GM21717 (cell line): Measurements from ENCODE around the gene SHISA5.

Source experiments
- ATAC-seq: cut with Tn5 transposase; IDR thresholded peaks from one replicate; pipeline ENCODE4 v1.9.1; 2021; ENCODE audit warnings: mild to moderate bottlenecking, moderate library complexity; ENCODE audit not compliant: unreplicated experiment

Gene SHISA5

DNA sequence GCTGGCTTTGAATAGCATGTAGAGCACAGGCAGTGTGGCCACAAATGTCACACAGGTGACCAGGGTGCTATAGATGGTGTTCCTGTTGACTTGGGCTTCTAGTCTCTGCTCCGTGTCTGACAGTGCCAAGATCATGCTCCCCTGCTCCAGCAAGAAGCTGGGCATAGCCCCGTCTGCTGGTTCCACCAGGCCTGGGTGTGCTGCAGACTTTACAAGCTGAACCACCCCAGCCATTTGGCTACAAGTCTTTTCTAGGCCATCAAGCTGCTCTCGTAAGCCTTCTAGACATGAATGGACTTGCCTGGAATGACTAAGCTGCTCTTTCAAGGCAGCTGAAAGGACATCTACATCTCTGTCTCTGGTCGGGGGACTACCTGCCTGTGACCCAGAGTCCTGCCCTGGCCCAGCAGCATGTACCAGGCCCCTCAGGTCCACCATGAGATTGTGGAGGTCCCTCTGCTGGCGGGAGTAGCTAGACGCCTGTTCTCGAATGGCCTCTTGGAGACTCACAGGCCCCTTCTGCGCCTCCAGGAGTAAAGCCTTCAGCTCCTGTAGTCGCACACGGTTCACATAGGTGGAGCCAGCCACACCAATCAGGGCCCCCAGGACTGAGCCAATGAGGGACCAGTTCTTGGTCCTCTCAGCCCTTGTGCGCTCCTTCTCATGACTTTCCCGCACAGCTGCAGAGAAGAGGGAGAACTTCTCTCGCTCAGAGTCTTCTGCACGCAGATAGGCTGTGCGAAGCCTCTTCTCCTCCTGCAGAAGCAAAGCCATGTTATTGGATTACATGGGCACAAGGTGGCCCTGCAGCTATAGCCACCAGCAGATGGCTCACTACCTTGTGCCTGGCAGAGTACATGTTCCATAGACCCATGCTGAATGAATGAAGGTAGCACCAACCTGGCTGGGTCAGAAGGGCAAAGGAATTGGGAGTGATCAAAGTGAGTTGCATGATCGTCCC, 71.3 kb downstream of the SHISA5 start:
- no peak for ATAC-seq

DNA sequence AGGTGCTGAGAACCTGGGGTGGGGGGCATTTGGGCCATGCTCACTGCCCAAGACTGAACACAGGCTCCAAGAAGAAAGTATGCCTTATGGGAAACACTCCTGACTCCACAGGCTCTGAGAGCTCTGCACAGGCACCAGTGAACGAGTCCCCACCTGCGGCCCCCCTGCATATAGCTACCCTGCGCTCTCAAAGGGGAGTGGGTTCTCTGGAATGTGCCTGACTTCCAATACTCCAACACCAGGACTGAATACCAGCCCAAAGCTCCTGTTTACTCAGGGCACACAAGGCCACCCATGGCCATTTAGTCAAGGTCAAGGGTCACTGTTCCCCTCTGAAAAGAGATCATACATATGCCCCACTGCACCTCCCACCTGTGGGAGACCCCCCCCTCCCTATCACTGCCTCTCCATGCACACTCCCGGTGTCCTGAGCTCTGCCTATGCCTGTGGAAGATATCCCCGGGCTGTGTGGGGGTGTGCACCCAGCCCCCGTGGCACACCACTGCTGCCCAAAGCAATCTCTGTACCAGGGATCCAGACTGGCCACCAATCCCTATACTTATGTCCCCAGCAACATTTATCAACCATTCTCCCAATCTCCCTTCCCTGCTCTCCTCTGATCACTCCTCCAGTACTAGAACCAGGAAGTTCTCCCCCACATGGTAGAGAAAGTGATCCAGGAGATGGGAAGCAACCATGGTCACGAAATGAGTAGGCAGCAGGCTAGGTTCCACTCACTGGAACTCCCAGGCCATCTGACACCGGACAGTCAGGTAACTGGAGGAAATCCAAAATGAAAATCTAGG, 72.5 kb downstream of the SHISA5 start:
- ATAC-seq, result no peak

DNA sequence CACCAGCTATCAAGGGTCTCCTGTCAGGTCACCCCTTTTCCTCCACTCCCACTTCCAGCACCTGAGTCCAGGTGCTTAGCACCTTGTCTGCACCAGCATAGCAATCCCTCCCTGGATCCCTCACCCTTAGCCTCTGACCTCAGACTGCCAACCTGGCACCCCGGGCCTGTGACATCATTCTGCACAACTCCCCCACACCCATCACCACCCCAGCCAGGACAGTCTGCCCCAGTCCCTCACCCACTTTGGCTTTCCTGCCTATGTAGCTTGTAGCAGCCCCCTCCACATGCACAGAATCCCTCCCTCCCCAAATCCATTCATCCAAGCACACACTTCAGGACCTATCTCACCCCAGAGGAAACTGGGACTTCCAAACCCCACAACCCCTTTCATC, 73.3 kb downstream of the SHISA5 start:
- no peak for ATAC-seq

DNA sequence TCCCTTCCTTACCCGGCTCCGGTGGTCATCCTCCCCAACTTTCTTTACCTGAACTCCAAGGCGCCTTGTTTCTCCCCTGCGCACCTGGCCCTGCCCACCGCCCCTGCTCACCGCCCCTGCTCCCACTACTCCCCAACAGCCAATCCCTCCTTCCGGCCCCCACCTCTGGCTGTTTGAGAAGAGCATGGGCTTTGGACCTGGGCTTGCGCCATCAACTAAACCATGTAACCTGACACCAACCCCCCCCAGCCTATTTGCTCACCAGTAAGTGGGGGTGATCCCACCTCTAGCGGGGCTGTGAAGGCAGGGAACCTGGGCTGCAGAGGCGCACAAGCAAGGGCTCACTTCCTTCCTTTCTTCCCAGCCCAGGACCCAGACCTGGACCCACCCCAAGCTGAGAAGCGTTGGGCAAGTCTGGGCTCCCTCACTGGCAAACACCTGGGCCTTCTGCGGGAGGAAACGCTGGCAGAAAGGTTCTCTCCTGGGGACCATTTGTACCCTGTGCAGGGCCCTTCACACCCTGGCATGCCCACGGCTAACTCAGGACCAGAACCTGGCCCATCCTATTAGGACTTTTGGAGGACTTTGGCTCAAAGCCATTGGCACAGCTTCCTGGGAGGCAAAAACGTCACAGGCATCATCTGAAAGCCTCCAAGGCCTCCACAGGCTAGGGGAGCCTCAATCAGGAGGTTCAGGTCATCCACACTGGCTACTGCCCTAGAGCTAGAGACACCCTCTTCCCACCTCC, 73.8 kb downstream of the SHISA5 start, which contains the start of gene PLXNB1:
PLXNB1 (minus strand) TSS at position 127 of the 748 bp plus-strand sequence. CDS start 5,475 bp downstream, outside the sequence.
- no peak for ATAC-seq

DNA sequence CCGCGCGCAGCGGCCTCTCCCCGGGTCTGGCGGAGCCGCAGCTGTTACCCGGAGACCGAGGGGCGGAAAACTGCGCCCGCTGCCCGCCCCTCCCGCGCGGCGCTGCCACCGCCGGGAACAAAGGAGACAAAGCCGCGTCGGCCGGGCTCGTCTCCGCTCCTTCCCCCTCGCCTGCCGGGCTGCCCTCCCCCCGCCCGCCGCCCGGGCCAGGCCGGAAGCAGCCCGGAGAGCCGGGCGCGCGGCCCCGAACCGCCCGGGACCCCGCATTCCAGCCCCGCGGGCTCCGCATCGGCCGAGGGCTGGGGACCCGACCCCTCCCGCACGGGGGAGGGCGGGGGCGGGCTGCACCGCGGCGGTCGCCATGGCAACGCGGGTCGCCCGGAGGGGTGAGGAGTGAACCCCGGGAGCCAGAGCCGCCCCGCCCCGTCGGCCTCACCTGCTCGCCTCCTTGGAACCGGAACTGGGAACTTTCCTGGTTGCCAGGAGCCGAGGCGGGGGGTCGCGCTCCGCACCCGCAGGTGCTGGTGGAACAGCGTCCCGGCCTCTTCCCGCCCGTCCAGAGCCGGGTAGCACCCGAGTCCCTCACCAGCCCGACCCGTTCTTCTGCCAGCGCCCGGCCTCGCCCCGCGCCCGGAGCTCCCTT, 74.5 kb downstream of the SHISA5 start:
- no peak for ATAC-seq

DNA sequence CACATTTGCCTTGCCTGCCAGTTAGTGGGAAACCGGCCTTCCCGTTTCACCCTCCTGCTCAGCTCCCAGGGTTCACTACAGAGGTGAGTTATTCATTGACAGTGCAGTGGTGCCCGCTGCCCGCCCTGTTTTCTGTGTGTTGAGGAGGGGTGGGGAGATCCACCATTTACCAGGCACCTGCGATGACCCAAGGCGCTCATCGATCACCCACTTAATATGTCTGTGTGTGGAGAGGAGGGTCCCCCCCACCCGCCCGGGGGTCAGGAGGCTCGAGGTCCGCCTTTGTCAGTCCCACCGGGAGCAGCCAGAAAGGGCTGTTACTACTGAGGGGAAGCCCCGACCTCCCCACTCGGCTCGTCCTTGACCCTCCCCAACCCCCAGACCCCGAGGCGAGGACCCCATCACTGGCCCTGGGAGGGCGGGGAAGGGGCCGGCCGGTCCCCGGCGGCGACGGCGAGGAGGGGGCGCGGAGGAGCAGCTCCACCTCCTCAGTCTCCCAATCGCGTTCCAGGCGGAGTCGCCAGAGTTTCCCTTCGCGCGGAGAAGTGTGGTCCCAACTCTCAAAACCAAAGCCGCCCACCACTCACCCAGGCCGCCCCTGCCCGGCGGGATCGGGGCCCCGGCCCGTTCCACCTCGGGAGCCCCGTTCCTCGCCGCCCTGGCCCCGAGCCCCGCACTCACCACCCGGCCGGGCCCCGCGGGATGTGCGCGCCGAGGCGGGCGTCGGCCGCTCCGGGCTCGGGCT, 75.2 kb downstream of the SHISA5 start:
- ATAC-seq, result no peak

DNA sequence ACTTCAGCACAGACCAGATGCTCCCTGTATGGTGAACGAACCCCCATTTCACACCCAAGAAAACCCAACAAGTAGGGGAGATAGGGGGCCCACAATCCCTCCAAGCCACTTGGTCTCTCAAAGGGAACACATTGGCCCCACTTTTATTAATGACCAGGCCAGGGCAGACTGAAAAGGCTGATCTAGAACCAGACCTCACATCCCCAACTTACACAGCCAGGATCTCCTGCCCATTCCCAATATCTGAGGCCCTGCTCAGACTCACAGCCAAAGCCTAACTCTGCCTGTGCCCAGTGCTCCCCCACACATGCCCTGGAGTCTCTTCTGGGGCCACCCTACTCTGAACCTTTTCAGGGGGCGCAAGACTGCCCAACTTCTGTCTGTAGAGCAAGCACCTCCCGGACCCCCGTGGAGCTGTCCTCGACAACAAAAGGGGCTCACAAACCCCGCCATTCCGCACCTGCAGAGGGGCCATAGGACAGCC, 75.8 kb downstream of the SHISA5 start:
- ATAC-seq, result no peak

DNA sequence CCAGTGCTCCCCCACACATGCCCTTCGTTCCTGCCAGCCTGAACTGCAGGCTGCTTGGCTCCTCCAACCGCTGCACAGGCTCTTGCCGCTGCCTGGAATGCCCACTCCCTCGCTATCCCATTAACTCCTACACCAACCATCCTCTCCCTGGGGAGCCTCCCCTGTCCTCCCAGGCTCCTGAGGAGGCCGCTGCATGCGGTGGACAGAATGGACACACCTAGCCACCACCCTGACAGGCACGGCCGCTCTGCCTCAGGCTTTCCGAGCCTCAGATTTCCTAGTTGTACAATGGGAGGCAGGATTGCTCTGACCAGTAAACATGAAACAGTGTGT, 76.4 kb downstream of the SHISA5 start:
- no peak for ATAC-seq

DNA sequence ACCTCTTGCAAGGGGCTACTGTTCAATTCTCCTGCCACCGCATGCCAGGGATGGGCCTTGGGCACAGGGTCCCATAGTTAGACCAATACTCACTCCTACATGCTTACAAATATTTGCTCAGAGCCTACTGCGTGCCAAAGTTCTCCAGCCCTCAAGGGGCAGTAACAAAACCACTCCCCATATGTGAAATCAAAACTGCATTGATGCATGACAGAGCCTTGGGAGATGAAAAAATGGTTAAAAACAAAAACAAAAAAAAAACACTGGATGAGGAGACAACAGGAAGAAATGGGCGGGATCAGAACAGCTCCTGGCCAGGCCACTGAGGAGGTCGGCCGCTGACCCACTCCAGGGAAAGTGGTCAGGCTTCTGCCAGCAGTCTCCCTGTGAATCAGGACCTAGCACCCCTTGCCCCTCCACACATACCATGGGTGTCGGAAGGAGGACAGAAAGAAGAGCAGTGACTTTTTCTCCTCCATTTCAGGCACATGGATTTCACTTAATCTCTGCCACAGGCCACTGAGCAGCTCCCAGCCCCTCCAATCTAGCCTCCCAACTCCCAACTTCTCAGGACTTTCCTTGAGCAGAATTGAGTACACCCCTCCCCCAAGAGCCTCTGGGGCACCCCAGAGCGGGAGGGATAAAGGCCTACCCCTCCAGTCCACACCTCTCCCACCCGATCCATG, 76.9 kb downstream of the SHISA5 start:
- no peak for ATAC-seq

DNA sequence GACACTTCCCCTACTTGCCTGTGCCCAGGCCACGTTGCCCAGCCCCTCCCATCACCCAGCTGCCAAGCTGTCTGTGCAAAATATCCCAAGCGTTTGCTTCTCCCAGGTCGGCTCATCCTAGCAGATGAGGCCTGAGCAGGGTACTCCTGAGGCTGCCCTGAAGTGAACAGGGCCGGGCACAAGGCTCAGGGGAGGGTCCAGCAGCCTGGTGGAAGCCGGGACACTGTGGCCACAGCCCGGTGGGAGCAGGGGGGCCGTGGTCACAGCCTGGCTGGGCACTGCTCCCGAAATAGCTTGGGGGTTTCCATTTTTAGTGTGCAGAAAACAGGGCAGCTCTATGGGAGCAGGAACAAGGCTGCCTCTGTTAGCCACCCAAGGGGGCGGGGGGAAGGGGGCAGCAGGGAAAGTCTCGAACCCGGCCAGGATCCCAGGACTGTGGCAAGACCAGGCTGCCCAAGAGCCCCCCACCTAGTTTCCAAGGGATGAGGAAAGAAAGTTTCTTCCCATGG, 77.5 kb downstream of the SHISA5 start:
- ATAC-seq, result no peak

DNA sequence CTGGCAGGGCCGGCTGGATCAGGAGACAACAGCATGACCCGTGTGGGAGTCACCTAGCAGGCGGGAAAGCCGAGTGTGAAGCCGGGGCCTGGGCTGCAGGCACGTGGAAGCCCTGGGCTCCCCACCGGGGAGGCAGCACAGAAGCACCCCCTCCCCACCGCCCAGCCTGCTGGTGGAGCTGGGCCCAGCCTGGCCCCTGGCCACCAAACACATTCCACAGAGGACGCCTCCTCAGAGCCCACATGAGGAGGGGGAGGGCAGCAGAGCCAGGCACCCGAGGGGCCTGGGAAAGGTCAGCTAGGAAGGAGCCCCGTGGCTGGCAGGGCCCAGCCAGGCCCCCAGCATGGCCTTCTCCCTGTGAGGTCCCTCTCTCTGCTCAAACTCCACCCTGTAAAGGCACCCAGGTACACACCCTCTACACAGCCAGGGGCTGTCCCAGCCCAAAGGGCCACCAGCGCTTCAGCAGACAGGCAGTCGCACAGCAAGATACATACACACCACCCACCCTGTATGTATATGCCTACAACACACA, 78.6 kb downstream of the SHISA5 start:
- ATAC-seq, result no peak

DNA sequence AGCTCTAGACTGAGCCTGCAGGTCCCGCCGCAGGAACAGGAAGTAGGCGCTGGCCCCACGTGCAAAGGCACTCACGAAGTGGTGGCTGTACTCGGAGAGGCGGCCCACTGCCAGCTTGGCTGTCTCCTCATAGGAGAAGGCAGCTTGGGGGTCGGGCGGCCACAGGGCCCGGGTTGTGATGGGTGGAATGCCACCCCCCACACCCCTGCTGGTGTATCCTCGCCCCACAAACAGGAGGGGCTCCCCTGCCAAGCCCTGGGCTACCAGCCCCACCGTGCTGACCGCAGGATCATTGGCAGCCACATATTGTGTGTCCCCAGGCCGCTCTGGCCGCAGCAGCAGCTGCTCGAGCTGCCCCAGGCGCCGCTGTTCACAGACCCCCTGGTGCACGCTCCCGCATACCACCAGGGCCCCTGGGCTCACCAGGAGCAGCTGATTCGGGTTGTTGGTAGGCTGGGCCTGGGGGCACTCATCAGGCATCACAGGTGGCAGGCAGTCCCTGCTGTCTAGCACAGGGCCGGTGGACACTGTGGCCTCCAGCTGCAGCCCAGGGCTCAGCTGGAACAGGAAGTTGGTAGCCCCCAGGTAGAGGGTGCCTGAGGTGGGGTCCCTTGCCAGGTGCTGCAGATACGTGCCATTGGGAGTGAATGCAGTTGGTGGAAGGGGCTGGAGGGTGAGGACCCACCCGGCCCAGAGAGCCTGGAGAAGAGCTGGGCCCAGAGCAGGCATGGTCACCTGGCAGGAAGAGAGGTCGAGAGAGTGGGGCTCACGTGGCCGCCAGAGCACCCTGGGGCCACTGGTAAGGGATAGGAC, 79.9 kb downstream of the SHISA5 start:
- no peak for ATAC-seq

DNA sequence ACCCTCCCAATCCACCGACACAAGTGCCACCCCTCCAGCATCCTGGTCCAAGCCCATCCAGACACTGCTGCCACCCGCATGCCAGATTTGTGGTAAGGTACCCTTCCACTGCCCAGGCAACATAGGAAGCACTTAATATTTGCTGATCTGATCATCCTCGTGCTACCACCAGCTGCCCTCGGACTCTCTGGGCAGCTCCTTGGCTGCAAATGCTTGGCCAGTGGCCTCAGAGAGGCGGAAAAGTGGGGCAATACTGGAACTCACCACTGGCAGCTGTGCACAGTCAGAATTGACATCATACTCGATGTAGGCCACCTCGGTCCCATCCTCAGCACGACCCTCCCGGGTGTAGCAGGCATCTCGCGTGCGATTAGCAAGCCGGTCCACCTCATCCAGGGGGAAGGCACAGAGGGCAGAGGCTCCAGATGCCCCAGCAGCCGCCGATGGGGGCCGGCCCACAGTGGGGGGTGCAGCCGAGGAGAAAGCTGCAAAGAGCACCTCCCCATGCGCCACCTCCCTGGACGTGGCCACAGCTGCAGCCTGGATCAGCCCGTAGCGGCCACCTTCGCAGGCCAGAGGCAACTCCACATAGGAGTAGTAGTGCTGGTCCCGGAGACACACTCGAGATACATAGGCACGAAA, 80.6 kb downstream of the SHISA5 start:
- no peak for ATAC-seq

DNA sequence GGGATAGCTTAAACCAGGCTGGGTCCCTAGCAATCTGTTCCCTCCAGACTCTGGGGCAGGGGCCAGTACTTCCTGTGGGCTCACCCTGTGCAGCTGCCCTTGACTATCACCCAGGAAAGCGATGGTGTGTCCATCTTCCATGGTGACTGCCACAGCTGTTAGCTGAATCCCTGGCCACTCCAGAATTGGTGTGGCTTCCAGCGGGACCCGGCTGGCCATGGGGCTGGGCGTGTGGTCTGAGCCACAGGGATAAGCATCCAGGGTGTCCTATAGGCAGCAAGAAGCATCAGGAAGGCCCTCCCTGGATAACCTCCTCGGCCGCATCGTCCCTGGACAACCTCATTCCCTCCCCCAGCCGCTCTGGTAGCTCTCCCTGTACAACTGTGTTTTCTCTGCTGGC, 81.3 kb downstream of the SHISA5 start:
- ATAC-seq, result no peak

DNA sequence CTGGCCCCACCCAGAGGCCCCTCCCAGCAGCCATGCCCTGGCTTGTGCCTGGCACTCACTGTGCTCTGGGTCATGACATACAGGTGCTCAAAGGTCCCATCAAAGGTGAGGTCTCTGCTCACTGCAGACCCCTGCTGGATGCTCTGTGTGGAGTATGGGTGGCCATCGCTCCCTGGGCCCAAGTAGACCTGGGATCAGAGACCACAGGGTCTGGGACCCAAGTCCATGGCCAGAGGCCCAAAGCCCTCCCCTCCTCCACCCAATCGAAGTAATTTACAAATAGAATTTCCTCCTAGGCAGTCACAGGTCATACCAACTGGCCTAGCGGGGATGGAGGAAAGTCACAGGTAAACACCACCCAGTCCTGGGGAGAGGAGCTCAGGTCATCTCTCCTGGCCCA, 81.7 kb downstream of the SHISA5 start:
- no peak for ATAC-seq

DNA sequence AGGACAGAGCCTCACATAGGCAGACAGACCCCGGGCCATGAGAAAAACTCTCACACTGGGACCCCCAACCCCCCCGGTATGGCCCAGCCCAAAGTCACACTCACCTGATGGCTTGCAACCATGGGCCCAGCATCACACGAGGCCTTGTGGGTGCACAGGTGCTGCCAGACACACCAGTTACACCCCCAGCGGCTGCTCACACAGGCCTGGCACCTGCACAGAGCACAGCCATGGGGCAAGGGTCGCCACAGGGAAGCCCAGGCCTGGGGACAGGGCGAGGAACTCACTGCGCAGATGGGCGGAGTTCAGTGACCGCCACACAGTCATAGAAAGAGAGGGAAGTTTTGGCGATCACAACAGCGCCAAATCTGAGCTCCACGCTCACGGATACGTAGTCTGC, 83.4 kb downstream of the SHISA5 start:
- no peak for ATAC-seq

DNA sequence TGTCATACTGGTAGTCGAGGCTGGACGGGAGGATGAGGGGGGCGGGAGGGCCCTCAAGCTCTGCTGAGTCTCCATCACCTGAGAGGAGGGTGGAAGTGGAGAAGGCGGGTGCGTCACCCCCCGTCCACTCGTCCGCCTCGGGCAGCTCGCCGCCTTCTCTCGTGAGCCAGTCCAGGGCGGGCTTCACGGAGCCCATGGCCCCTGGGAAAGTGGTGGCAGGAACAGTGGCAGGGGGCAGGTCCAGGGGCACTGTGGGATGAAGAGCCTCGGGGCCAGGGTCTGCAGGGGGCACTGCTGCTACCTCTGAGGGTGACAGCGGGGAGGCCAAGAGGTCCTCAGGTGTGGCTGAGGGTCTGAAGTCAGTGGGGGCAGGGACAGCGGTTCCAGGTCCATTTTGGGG, 84.4 kb downstream of the SHISA5 start:
- ATAC-seq, result no peak

DNA sequence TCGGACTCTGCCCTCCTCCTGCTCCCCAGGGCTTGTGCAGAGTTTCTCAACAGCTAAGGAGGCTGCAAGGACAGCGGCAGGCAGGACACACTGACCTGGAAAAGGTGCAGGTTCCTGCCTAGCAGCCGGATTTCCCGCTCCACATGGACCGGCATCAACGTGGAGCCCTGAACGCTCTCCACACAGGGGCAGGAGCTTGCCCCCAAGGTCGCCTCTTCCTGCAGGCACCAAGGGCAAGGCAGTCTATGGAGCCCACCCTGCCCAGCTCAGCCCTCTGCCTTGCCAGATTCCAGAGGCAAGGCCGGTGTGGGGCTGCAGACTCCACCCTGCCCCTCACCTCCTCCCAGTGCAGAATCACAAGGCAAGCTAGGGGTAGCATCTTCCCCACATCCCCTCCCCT, 84.8 kb downstream of the SHISA5 start:
- ATAC-seq, result no peak
